Measurements from ENCODE around the gene RASD1.

DNA sequence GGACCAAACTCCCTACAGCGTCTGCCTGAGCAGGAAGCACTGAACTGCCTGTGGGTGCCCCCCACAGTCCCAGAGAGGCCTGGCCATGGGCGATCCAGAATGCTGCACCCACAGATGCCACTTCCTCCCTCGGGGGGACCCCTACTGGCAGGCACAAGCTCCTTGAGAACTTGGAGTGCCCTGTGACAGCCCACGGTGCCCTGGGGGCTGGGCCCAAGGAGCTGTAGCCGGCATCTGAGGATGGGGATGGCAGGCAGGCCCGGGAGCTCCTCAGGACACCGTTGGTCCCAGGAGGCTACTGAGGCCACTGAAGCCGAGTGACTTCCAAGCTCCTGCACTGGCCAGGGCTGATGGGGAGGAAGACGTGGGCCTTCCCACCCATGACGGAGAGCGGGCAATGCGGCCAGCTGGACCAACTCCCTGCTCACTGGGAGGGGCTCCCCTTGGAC lies 15.1 kb upstream of the RASD1 start:
- TF ChIP-seq CTCF (IDR thresholded peaks at IDR 0.05) = no peak
- no peak for TF ChIP-seq NRF1 (IDR thresholded peaks at IDR 0.05; ENCODE audit: low read depth, low read length)
- no peak for TF ChIP-seq EP300 (IDR thresholded peaks at IDR 0.05; ENCODE audit: borderline replicate concordance in 1 of 2, low read depth in 1 of 2, low read length in 1 of 2)
- TF ChIP-seq RAD21 (IDR thresholded peaks at IDR 0.05; ENCODE audit: low read length) = no peak
- TF ChIP-seq PBX3 (IDR thresholded peaks at IDR 0.05) = no peak
- TF ChIP-seq, protein P1, sequence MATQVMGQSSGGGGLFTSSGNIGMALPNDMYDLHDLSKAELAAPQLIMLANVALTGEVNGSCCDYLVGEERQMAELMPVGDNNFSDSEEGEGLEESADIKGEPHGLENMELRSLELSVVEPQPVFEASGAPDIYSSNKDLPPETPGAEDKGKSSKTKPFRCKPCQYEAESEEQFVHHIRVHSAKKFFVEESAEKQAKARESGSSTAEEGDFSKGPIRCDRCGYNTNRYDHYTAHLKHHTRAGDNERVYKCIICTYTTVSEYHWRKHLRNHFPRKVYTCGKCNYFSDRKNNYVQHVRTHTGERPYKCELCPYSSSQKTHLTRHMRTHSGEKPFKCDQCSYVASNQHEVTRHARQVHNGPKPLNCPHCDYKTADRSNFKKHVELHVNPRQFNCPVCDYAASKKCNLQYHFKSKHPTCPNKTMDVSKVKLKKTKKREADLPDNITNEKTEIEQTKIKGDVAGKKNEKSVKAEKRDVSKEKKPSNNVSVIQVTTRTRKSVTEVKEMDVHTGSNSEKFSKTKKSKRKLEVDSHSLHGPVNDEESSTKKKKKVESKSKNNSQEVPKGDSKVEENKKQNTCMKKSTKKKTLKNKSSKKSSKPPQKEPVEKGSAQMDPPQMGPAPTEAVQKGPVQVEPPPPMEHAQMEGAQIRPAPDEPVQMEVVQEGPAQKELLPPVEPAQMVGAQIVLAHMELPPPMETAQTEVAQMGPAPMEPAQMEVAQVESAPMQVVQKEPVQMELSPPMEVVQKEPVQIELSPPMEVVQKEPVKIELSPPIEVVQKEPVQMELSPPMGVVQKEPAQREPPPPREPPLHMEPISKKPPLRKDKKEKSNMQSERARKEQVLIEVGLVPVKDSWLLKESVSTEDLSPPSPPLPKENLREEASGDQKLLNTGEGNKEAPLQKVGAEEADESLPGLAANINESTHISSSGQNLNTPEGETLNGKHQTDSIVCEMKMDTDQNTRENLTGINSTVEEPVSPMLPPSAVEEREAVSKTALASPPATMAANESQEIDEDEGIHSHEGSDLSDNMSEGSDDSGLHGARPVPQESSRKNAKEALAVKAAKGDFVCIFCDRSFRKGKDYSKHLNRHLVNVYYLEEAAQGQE (IDR thresholded peaks at IDR 0.05; ENCODE audit: low read depth, low read length) = no peak

Measured in SK-N-SH (cell line).